ENCODE results near the gene MTRFR.
"Not testable (repeated sequence)": the region's sequence is repeated elsewhere in the genome, so short reads cannot be mapped to it uniquely, and the experiment has no call there.

The MTRFR gene

GRCh38 chr12:123250471-123251383 is 17.5 kb downstream of the MTRFR start:
- ATAC-seq, result no peak
- TF ChIP-seq SNAI2 (CRISPR knock-in tag; IDR thresholded peaks at IDR 0.05), result no peak
- TF ChIP-seq RARB (CRISPR knock-in tag; IDR thresholded peaks at IDR 0.05), result no peak
- TF ChIP-seq, protein P1, sequence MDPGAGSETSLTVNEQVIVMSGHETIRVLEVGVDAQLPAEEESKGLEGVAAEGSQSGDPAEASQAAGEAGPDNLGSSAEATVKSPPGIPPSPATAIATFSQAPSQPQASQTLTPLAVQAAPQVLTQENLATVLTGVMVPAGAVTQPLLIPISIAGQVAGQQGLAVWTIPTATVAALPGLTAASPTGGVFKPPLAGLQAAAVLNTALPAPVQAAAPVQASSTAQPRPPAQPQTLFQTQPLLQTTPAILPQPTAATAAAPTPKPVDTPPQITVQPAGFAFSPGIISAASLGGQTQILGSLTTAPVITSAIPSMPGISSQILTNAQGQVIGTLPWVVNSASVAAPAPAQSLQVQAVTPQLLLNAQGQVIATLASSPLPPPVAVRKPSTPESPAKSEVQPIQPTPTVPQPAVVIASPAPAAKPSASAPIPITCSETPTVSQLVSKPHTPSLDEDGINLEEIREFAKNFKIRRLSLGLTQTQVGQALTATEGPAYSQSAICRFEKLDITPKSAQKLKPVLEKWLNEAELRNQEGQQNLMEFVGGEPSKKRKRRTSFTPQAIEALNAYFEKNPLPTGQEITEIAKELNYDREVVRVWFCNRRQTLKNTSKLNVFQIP (CRISPR knock-in tag; IDR thresholded peaks at IDR 0.05; ENCODE audit: borderline replicate concordance, low read depth), result no peak
- no peak for TF ChIP-seq PPARA (CRISPR knock-in tag; IDR thresholded peaks at IDR 0.05; ENCODE audit: borderline replicate concordance)
- no peak for TF ChIP-seq ZFP3 (CRISPR knock-in tag; IDR thresholded peaks at IDR 0.05)
- no peak for TF ChIP-seq ARNTL (CRISPR knock-in tag; IDR thresholded peaks at IDR 0.05; ENCODE audit: borderline replicate concordance, low read depth)
- no peak for TF ChIP-seq ZNF8 (CRISPR knock-in tag; IDR thresholded peaks at IDR 0.05)
- TF ChIP-seq, protein P2, sequence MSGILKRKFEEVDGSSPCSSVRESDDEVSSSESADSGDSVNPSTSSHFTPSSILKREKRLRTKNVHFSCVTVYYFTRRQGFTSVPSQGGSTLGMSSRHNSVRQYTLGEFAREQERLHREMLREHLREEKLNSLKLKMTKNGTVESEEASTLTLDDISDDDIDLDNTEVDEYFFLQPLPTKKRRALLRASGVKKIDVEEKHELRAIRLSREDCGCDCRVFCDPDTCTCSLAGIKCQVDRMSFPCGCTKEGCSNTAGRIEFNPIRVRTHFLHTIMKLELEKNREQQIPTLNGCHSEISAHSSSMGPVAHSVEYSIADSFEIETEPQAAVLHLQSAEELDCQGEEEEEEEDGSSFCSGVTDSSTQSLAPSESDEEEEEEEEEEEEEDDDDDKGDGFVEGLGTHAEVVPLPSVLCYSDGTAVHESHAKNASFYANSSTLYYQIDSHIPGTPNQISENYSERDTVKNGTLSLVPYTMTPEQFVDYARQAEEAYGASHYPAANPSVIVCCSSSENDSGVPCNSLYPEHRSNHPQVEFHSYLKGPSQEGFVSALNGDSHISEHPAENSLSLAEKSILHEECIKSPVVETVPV (CRISPR knock-in tag; IDR thresholded peaks at IDR 0.05), result no peak
- TF ChIP-seq ZC3H10 (CRISPR knock-in tag; IDR thresholded peaks at IDR 0.05), result no peak
- no peak for TF ChIP-seq TOX (CRISPR knock-in tag; IDR thresholded peaks at IDR 0.05; ENCODE audit: borderline replicate concordance)
- no peak for TF ChIP-seq ZNF70 (CRISPR knock-in tag; IDR thresholded peaks at IDR 0.05)
- no peak for TF ChIP-seq CSDC2 (CRISPR knock-in tag; IDR thresholded peaks at IDR 0.05)
- TF ChIP-seq TSHZ2 (CRISPR knock-in tag; IDR thresholded peaks at IDR 0.05), result no peak
- no peak for TF ChIP-seq ESRRG (CRISPR knock-in tag; IDR thresholded peaks at IDR 0.05)
- TF ChIP-seq, protein P3, sequence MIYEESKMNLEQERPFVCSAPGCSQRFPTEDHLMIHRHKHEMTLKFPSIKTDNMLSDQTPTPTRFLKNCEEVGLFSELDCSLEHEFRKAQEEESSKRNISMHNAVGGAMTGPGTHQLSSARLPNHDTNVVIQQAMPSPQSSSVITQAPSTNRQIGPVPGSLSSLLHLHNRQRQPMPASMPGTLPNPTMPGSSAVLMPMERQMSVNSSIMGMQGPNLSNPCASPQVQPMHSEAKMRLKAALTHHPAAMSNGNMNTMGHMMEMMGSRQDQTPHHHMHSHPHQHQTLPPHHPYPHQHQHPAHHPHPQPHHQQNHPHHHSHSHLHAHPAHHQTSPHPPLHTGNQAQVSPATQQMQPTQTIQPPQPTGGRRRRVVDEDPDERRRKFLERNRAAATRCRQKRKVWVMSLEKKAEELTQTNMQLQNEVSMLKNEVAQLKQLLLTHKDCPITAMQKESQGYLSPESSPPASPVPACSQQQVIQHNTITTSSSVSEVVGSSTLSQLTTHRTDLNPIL (CRISPR knock-in tag; IDR thresholded peaks at IDR 0.05; ENCODE audit: low read depth), result no peak
- TF ChIP-seq TCF4 (CRISPR knock-in tag; IDR thresholded peaks at IDR 0.05; ENCODE audit: borderline replicate concordance), result no peak
- no peak for TF ChIP-seq GLIS3 (CRISPR knock-in tag; IDR thresholded peaks at IDR 0.05)
- TF ChIP-seq OSR1 (CRISPR knock-in tag; IDR thresholded peaks at IDR 0.05), result no peak

- ATAC-seq, result no peak
- TF ChIP-seq TOX (CRISPR knock-in tag; IDR thresholded peaks at IDR 0.05; ENCODE audit: borderline replicate concordance), result no peak
- TF ChIP-seq GLIS3 (CRISPR knock-in tag; IDR thresholded peaks at IDR 0.05), result no peak
These were observed 18.3 kb downstream of the MTRFR start for GRCh38 chr12:123251403-123252076.

DNA sequence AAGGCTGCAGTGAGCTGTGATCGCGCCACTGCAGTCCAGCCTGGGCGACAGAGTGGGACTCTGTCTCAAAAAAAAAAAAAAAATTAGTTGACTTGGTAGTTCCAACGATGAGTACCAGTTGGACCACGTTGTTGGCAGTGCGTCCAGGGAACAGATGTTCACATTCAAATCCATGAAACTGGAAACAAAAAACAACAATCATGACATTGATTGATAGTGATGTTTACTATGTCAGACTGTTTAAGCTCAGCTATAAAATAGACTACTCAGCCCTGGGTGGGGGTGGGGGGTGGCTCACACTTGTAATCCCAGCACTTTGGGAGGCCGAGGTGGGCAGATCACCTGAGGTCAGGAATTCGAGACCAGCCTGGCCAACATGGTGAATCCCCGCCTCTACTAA is 19.1 kb downstream of the MTRFR start:
- not testable (repeated sequence) for ATAC-seq

DNA sequence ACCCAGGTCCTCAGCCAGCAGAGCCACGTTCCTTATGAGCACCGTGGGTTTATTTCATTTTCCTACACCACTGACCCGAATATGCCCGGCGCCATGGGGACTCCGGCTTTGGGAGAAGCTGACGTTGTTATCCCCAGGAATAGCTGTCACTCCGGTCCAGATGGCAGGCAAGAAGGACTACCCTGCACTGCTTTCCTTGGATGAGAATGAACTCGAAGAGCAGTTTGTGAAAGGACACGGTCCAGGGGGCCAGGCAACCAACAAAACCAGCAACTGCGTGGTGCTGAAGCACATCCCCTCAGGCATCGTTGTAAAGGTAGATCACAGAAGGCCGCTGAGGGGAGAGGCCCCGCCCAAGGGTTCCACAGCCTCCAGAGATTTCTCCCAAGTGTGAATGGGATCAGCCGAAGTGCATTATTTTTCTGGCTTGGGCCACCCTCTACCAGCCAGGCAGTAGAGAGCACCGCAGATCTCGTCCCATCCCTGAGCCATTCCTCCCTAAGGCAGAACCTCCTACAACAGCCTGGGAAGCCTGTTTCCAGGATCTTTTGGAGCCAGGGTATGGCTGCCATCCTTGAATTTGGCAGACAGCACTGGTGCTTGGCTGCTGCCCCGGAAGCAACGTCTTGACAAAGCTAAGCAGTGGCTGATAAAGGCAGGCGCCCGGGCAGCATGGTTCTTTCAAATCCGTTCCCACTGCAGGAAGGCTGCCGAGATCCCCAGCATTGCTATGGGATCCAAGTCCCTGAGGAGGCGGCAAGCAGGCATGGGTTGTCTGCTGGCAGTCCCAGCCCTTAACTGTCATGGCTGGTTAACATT is 20.6 kb downstream of the MTRFR start:
- TF ChIP-seq CSDC2 (CRISPR knock-in tag; IDR thresholded peaks at IDR 0.05), result no peak
- TF ChIP-seq ZFP30 (CRISPR knock-in tag; IDR thresholded peaks at IDR 0.05), result no peak
- TF ChIP-seq ZFP3 (CRISPR knock-in tag; IDR thresholded peaks at IDR 0.05), result no peak
- TF ChIP-seq, protein P2 (CRISPR knock-in tag; IDR thresholded peaks at IDR 0.05), result no peak
- no peak for TF ChIP-seq ISL1 (CRISPR knock-in tag; IDR thresholded peaks at IDR 0.05)
- no peak for TF ChIP-seq ZNF565 (CRISPR knock-in tag; conservative IDR thresholded peaks at IDR 0.05; ENCODE audit: low read depth)
- TF ChIP-seq ZNF8 (CRISPR knock-in tag; IDR thresholded peaks at IDR 0.05), result no peak
- no peak for ATAC-seq

Measured in SK-N-SH treated with all-trans-retinoic acid at 6 μM for 48 hours (cell line).